Activated CD4-positive, alpha-beta T cell treated with anti-CD3 and anti-CD28 coated beads for 36 hours (primary cell): ENCODE data around the gene RBM20. TPM values are rescaled to one million over a fixed set of nuclear protein-coding genes. Genes with fewer than 3 reads are reported as not detected.
A peak's percentile ranks its signal among the peaks of the same experiment; 100 is the strongest.

Experiments used
- ATAC-seq: fragments of 200-7000 bp; cut with Tn5 transposase; one replicate; pipeline ENCODE4 v1.10.0; 2021; ENCODE audit warnings: mild to moderate bottlenecking, moderate library complexity
- CTCF ChIA-PET: fragments of 350-600 bp; sonication (Branson Sonifier 250); formaldehyde crosslinking; loops from one replicate; lab custom pipeline; 2021; ENCODE audit warnings: antibody characterized with exemption; lab: Charles Lee
- POLR2A ChIA-PET: fragments of 350-600 bp; sonication (Branson Sonifier 250); formaldehyde crosslinking; loops from one replicate; lab custom pipeline; 2021; ENCODE audit warnings: antibody characterized with exemption, inconsistent platforms; lab: Charles Lee
- DNase-seq: peaks from one replicate; pipeline ENCODE4 v3.0.0-alpha.2; 2020
- H3K27ac Mint-ChIP-seq: one replicate; pipeline ENCODE4 v1.8.0; 2021; ENCODE audit warnings: mixed read lengths
- H3K27me3 Mint-ChIP-seq: one replicate; pipeline ENCODE4 v1.8.0; 2021; ENCODE audit warnings: mixed read lengths
- H3K36me3 Mint-ChIP-seq: one replicate; pipeline ENCODE4 v1.8.0; 2021; ENCODE audit warnings: low read depth, mixed read lengths
- H3K4me1 Mint-ChIP-seq: one replicate; pipeline ENCODE4 v1.8.0; 2021; ENCODE audit warnings: mixed read lengths
- H3K4me3 Mint-ChIP-seq: one replicate; pipeline ENCODE4 v1.8.0; 2021; ENCODE audit warnings: mild to moderate bottlenecking, moderate library complexity, mixed read lengths
- H3K9me3 Mint-ChIP-seq: one replicate; pipeline ENCODE4 v1.8.0; 2021; ENCODE audit warnings: low read depth, mixed read lengths
- intact Hi-C, 2 experiments: fragments of 100-400 bp; cut with DNase I in 1 of 2; cut with micrococcal nuclease in 1 of 2; formaldehyde crosslinking; loops; one replicate each; pipeline versions ENCODE4 v1.14.2 to v1.15.1; 2022 to 2024; cut with DNase I, micrococcal nuclease
- total RNA-seq, 2 experiments: library from RNA; stranded (reverse); gene quantifications; one replicate each; pipeline ENCODE4 v1.2.3, GENCODE V29; 2021

Gene RBM20
- total RNA-seq, 2 experiments from 2014 or later = 0.05 to 0.40 TPM

- no peaks in the 10 kb centered on the region for H3K27me3 Mint-ChIP-seq
- POLR2A ChIA-PET = interaction anchor here (0.6 kb wide), 1 partner anchor 226 kb away, joined by 4 read pairs; no protein-coding TSS in a partner anchor
- intact Hi-C loops = no loop called here
- no peak overlapping the region for H3K4me3 Mint-ChIP-seq
- DNase-seq (no peak), ATAC-seq (no peak)
- CTCF ChIA-PET = interaction anchor here (0.6 to 2.8 kb wide), 7 partner anchors 9 to 244 kb away, joined by 3 to 11 read pairs (median 5); no protein-coding TSS in a partner anchor
- no peaks in the 10 kb centered on the region for H3K36me3 Mint-ChIP-seq
- no peaks in the 10 kb centered on the region for H3K9me3 Mint-ChIP-seq
- peak overlapping the region; percentile 87 for H3K27ac Mint-ChIP-seq
- peaks cover 34% of the 10 kb centered on the region for H3K4me1 Mint-ChIP-seq
These were observed 199.9 kb downstream of the RBM20 start for GRCh38 chr10:110843796-110844616.

DNA sequence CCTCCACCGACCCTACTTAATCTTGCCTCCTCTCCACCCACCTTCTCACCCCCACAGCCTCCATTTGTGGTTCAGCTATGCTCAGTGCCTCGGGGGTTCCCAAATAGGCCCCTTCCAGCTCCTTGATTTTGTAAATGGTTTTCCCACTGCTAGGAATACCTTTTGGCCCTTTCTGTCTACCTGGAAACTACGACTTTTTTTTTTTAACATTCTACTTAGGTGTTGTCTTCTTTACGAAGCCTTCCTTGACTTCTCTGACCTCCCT, 200.4 kb downstream of the RBM20 start:
- Mint-ChIP-seq H3K4me3 (no peak overlapping the region), H3K27me3 (no peaks in the 10 kb centered on the region), H3K27ac (no peak overlapping the region), H3K4me1 (peaks cover 34% of the 10 kb centered on the region), H3K9me3 (no peaks in the 10 kb centered on the region), H3K36me3 (no peaks in the 10 kb centered on the region)
- intact Hi-C loops = no loop called here
- ATAC-seq (no peak), DNase-seq (no peak)
- ChIA-PET POLR2A (interaction anchor here (0.6 kb wide), 1 partner anchor 226 kb away, joined by 4 read pairs; no protein-coding TSS in a partner anchor), CTCF (interaction anchor here (0.8 to 1.3 kb wide), 2 partner anchors 70 to 99 kb away, joined by 3 to 6 read pairs; no protein-coding TSS in a partner anchor)

DNA sequence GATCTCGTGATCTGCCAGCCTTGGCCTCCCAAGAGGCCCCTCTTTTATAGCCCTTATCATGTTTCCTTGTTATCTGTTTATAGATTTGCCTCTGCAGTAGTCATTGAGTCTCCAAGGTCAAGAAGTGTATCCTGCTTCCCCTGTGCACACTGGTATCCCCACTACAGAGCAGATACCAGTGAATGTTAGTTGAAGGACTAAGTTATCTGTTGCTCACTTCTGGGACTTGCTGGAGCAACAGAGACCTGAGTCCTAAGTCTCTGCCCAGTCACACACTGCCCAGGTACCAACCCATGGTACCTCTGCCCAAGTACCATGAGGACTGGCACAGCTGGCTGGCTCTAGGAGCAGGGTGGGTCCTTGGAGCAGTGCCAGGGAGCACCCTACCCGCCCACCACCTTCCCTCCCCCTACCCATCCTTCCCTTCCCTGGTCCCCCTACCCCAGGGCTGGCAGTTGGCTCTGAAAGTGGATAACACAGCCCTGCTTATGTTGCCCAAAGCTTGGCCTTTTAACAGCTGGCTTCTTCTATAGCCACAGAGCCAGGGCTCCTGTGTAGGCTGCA, 201.1 kb downstream of the RBM20 start:
- H3K4me3 Mint-ChIP-seq = no peak overlapping the region
- ChIA-PET CTCF (interaction anchor here (1.3 to 1.6 kb wide), 2 partner anchors 19 to 99 kb away, joined by 3 to 5 read pairs; no protein-coding TSS in a partner anchor), POLR2A (no interaction called here)
- DNase-seq = no peak
- no peaks in the 10 kb centered on the region for H3K9me3 Mint-ChIP-seq
- peaks cover 41% of the 10 kb centered on the region for H3K4me1 Mint-ChIP-seq
- ATAC-seq = no peak
- intact Hi-C loops = no loop called here
- no peak overlapping the region for H3K27ac Mint-ChIP-seq
- H3K36me3 Mint-ChIP-seq = no peaks in the 10 kb centered on the region
- no peaks in the 10 kb centered on the region for H3K27me3 Mint-ChIP-seq

DNA sequence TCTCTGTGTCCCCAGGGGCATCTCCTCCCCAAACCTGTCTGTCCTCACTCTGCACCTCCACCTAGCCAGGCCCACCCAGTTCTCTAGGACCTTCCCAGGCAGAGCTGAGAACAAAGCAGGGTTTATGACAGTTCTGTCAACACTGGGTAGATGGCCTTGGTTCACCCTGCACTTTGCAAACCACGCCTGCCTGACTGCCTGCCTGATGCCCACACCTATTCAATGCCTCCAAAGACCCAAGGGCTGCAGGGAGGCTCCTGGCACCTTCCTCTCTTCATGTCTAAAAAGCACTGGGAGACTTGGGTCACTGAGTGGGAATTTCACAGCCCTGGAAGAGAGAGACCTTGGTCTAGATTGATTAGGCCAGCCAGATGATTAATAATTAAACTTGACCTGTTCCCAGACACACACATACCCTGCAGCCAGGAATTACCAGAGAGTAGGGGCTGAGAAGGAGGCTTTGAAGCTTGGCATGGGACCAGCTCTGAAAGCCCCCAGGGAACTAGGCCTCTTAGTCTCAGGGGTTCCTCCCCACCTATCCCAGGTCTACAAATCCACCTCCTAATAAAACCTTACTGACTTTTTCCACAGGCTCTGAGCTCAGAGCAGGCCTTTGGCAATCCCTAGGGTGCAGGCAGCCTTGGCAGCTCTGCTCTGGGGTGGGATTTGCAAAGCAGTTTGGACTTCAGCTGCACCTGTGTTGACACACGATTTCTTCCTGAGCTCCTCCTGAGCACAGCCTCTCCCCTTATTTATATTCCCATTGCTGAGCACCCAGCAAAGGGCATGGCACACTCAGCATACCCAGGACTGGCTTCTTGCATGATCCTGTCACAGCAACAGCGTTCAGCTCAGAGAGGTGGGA, 201.9 kb downstream of the RBM20 start:
- ATAC-seq (no peak), DNase-seq (no peak)
- peaks cover 48% of the 10 kb centered on the region for H3K4me1 Mint-ChIP-seq
- H3K36me3 Mint-ChIP-seq = no peaks in the 10 kb centered on the region
- H3K27me3 Mint-ChIP-seq = no peaks in the 10 kb centered on the region
- H3K27ac Mint-ChIP-seq = no peak overlapping the region
- no peaks in the 10 kb centered on the region for H3K9me3 Mint-ChIP-seq
- POLR2A ChIA-PET = interaction anchor here (0.6 kb wide), 1 partner anchor 41 kb away, joined by 3 read pairs; no protein-coding TSS in a partner anchor
- intact Hi-C loops = no loop called here
- H3K4me3 Mint-ChIP-seq = no peak overlapping the region
- CTCF ChIA-PET = interaction anchor here (0.8 to 1.6 kb wide), 3 partner anchors 9 to 65 kb away, joined by 3 to 5 read pairs (median 3); no protein-coding TSS in a partner anchor

- ATAC-seq = no peak
- intact Hi-C loops = no loop called here
- peaks cover 51% of the 10 kb centered on the region for H3K4me1 Mint-ChIP-seq
- ChIA-PET POLR2A (no interaction called here), CTCF (no interaction called here)
- no peaks in the 10 kb centered on the region for H3K9me3 Mint-ChIP-seq
- H3K27ac Mint-ChIP-seq = no peak overlapping the region
- no peak overlapping the region for H3K4me3 Mint-ChIP-seq
- DNase-seq = no peak
- no peaks in the 10 kb centered on the region for H3K27me3 Mint-ChIP-seq
- no peaks in the 10 kb centered on the region for H3K36me3 Mint-ChIP-seq
These were observed 203.2 kb downstream of the RBM20 start for GRCh38 chr10:110847374-110847773.

GRCh38 chr10:110848106-110848505, 204.0 kb downstream of the RBM20 start:
- no peak for ATAC-seq
- no peaks in the 10 kb centered on the region for H3K9me3 Mint-ChIP-seq
- CTCF ChIA-PET = no interaction called here
- H3K36me3 Mint-ChIP-seq = no peaks in the 10 kb centered on the region
- H3K4me3 Mint-ChIP-seq = no peak overlapping the region
- no peak overlapping the region for H3K27ac Mint-ChIP-seq
- POLR2A ChIA-PET = no interaction called here
- DNase-seq = no peak
- no peaks in the 10 kb centered on the region for H3K27me3 Mint-ChIP-seq
- peaks cover 51% of the 10 kb centered on the region for H3K4me1 Mint-ChIP-seq
- intact Hi-C loops = no loop called here

- no peak overlapping the region for H3K4me3 Mint-ChIP-seq
- H3K27me3 Mint-ChIP-seq = no peaks in the 10 kb centered on the region
- ChIA-PET POLR2A (no interaction called here), CTCF (interaction anchor here (0.5 kb wide), 1 partner anchor 109 kb away, joined by 3 read pairs; no protein-coding TSS in a partner anchor)
- intact Hi-C loops = no loop called here
- DNase-seq (no peak), ATAC-seq (no peak)
- H3K9me3 Mint-ChIP-seq = no peaks in the 10 kb centered on the region
- H3K36me3 Mint-ChIP-seq = no peaks in the 10 kb centered on the region
- H3K27ac Mint-ChIP-seq = no peak overlapping the region
- peaks cover 53% of the 10 kb centered on the region for H3K4me1 Mint-ChIP-seq
These were observed 206.0 kb downstream of the RBM20 start for GRCh38 chr10:110850099-110850498.

DNA sequence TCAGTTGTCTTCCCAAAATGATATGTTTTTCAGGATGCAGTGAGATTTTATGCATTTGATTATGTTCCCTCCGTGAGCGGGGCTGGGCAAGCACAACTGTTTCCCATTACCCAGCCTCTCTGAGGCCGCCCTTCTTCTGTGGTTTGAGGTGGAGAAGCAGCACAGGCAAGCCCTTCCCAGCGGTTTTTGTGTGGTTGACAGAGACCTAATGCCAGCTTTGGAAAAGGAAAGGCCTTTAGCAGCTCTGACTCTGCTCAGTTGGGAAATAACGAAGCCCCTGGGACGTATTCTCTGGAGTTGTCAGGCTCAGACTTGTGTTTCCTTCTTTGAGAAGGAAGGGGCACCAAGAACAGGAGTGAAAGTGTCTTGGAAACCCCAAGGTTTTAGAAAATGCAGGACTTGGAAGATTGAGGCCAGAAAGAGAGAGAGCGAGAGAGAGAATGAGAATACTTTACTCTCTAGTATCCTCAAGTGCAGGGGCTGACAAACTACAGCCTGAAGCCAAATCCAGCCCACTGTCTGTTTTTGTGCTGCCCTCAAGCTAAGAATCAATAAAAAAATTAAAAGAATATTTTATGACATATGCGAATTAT, 207.0 kb downstream of the RBM20 start:
- H3K36me3 Mint-ChIP-seq = peaks cover 3% of the 10 kb centered on the region
- POLR2A ChIA-PET = no interaction called here
- ATAC-seq = no peak
- peak overlapping the region; percentile 18 for H3K4me3 Mint-ChIP-seq
- H3K27me3 Mint-ChIP-seq = no peaks in the 10 kb centered on the region
- intact Hi-C loops = no loop called here
- peaks cover 5% of the 10 kb centered on the region for H3K9me3 Mint-ChIP-seq
- peaks cover 59% of the 10 kb centered on the region for H3K4me1 Mint-ChIP-seq
- CTCF ChIA-PET = interaction anchor here (0.8 to 2.7 kb wide), 3 partner anchors 14 to 105 kb away, joined by 3 to 15 read pairs (median 3); no protein-coding TSS in a partner anchor
- peak overlapping the region; percentile 32 for H3K27ac Mint-ChIP-seq
- no peak for DNase-seq

GRCh38 chr10:110852255-110852896, 208.2 kb downstream of the RBM20 start:
- Mint-ChIP-seq H3K36me3 (peaks cover 6% of the 10 kb centered on the region), H3K27me3 (no peaks in the 10 kb centered on the region), H3K9me3 (peaks cover 7% of the 10 kb centered on the region), H3K4me1 (peaks cover 63% of the 10 kb centered on the region), H3K27ac (peak overlapping the region; percentile 70), H3K4me3 (peak overlapping the region; percentile 37)
- DNase-seq = peak; percentile 73
- CTCF ChIA-PET = interaction anchor here (0.6 to 2.7 kb wide), 7 partner anchors 9 to 106 kb away, joined by 3 to 15 read pairs (median 3); no protein-coding TSS in a partner anchor
- intact Hi-C loops = no loop called here
- POLR2A ChIA-PET = interaction anchor here (1.0 kb wide), 1 partner anchor 73 kb away, joined by 6 read pairs; no protein-coding TSS in a partner anchor
- peak; percentile 86 for ATAC-seq

DNA sequence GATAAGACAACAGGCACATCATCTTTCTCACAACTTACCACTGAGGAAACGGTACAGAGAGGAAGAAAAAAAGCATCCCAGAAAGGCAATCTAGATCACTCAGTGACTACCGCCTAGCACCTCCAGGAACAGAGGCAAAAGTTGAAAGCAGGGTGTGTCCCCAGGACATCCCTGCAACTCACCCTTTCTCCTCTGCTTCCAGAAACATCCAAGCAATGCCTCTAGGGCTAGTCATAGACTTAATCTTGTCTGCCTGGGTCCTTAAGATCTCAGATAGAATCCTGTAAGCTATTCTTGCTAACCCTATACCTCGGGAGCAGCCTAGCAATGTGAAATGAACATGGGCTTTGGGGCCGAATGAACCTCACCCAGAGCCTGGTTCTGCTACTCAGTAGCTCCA, 208.8 kb downstream of the RBM20 start:
- no peak for ATAC-seq
- ChIA-PET CTCF (interaction anchor here (1.0 to 2.7 kb wide), 4 partner anchors 10 to 78 kb away, joined by 3 to 15 read pairs (median 6); no protein-coding TSS in a partner anchor), POLR2A (no interaction called here)
- intact Hi-C loops = no loop called here
- peak overlapping the region; percentile 70 for H3K27ac Mint-ChIP-seq
- no peaks in the 10 kb centered on the region for H3K27me3 Mint-ChIP-seq
- peaks cover 11% of the 10 kb centered on the region for H3K36me3 Mint-ChIP-seq
- H3K4me3 Mint-ChIP-seq = peak overlapping the region; percentile 21
- H3K4me1 Mint-ChIP-seq = peaks cover 68% of the 10 kb centered on the region
- DNase-seq = no peak
- H3K9me3 Mint-ChIP-seq = peaks cover 7% of the 10 kb centered on the region
